ENCODE results near the gene TPM1.

The TPM1 gene

DNA sequence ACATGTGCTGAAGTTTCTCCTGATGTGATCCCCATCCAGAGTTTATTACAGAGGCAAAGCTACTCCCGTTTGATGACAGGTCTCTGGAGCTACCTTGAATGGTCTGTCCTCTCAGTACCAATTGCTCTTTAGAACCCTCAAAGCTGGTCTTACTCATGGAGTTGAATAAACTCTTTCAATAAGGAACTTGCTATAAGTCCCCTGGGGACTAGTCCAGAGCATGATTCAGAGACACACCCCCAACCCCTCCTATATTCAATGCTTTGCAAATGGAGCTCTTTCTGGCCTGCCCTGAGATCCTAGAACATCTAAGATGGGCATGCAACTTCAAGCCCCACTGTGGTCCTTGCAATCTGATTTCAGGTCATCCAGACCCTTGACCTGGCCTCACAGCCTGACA is 23.9 kb upstream of the TPM1 start:
- DNase-seq, result no peak

DNA sequence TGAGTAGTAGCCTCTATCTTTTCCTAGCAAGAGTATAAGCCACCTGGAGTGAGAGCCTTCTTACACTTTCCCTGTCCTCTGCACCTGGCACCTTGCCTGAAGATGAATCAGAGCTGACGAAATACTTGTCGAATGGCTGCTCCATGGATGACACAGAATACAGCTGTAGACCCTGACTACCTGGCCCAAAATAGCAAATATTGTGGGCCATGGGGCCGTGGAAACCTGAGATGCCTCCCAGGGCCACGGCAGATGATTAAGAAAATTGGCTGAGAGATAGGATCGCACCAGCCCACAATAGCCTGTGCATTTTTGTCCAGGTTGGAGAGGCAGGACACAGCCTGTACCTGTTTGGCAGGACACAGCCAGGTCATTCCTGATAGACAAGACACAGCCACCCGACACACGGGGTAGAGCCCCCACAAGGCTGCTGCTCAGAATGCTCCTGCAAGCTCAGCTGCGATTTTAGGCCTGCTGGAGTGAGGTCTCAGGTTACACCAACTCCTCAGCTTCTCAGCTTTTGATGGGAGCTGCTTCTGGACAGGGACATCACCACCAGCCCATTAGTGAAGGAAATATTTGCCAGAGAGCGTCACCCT is 22.9 kb upstream of the TPM1 start:
- no peak for DNase-seq

DNA sequence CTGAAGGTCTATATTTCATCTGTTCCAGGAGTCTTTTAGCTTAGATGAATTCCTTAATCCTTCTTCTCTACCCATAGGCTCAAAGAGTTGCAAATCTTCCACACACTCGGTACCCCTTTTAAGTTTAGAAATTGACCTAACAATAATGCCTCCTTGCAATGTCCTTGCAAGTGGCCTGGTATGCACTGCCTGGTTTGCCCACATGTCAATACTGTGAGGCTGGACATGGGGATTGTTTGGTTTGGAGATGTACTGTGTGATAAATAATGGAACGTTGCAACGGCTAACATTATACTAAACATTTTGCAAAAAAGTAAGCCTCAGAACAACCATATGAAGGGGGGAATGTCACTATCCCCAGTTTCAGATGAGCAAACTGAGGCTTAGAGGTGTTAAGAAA is 22.4 kb upstream of the TPM1 start:
- DNase-seq, result no peak

DNA sequence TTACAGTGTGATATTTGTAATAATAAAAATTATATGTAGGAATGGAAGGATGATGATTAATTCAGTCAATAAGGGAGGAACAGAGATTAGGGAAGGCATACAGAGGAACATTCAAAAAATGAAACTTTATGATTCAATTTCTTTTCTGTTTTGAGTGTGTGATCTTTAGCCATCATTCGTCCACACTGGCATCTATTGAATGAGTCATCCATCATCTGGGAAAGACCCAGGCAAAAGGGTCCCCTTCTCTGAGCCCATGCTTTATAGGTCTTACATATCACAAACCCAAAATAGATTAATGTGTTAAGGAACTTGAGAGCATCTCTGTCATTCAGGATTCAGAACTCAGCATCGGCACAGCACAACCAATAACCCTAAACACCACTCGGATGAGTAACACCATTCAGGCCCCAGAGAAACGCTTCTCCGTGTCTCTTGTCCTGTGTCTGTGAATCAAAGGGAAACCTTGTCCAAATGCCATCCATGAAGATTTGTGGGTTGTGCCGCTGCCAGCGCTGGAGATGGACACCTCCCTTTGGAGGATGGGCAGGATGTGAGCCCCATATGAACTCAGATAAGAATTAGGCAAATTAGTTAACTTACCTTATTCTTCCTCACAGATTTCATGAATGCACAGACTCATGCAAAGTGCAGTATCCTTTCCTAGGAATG is 21.7 kb upstream of the TPM1 start:
- DNase-seq, result no peak

DNA sequence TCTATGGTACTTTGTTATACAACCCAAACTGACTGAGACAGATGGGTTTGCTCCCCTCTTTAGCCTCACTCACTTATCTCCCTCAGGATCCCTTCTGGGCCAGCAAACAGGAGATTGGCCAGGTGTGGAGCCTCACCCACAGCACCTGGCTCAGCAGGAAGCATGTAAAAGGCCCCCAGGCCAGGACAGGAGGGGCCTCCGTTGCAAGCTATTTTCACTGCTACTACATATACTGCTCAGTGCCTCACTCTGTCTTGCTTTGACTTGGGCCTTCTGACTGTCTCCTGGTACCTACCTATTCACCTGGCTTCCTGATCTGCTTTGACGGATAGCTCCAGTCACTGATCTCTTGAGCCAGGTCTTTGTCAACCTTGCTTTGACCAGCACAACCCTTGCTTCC is 20.4 kb upstream of the TPM1 start:
- DNase-seq, result no peak

DNA sequence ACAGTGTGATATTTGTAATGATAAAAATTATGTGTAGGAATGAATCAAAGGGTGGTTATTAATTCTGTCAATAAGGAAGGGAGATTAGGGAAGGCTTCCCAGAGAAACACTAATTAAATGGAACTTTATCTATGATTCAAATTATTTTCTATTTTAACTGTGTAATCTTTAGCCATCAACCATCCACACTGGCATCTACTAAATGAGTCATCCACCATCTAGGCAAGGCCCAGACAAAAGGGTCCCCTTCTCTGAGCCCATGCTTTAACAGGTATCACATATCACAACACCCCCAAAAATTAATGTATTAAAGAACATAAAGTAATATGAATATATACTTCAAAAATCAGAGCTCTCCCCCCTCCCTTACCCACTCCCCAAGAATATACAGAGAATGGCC is 19.9 kb upstream of the TPM1 start:
- DNase-seq, result no peak

DNA sequence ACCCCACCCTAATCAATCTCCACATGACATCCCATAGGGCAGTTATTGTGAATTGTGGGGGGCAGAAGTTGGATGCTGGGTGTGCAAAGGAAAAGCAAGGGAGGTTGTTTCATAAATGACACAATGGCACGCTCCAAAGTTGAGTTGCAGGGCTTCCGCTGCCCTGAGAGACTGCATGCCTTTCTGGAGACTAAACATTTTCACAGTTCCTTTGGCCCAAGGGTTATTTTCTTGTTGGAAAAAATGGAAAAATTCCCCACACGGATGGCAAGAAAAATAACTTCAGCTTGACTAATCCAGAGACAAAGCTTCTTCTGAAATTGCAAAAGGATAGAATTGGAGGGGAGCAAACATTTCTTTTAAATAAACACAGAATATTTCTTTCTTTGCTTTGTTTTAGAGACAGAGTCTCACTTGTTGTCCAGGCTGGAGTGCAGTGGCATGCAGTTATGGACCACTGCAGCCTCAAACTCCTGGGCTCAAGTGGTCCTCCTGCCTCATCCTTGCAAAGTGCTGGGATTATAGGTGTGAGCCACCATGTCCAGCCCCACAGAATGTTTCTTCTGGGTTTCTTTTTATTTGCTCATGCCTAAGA is 19.1 kb upstream of the TPM1 start:
- DNase-seq, result no peak

DNA sequence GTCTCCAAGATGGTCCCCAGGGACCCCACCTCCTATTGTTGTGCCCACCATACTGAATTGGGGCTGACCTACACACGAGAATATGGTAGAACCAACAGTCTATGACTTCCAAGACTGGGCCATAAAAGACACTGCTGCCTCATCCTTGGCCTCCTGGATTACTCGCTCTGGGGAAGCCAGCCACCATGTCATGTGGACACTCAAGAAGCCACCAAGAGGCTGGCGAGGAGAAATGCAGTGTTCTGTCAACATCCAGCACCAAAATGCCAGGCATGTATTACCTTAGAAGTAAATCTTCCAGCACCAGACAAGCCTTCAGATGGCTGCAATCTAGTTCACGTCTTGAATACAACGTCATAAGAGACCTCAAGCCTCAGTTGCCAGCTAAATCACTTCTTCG is 17.1 kb upstream of the TPM1 start:
- peak; percentile 21 for DNase-seq

DNA sequence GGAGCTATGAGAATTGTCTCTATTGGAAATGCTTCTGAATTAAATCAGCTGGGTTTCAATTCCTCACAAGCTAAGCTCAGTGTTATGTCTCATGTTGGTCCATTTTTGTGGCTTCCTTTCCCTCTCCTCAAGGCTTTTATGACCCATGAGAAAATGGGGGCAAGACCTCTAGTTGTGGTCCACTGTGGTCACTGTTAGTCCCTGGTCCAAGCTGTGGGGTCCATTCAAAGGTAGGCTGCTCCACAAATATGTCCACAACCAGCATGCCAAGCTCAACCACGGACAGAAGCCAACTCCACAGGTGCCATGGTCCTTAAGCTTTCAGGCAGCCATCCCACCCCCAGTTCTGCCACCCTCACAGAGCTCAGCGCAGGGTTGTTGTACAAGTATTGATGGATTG is 14.9 kb upstream of the TPM1 start:
- DNase-seq, result no peak

DNA sequence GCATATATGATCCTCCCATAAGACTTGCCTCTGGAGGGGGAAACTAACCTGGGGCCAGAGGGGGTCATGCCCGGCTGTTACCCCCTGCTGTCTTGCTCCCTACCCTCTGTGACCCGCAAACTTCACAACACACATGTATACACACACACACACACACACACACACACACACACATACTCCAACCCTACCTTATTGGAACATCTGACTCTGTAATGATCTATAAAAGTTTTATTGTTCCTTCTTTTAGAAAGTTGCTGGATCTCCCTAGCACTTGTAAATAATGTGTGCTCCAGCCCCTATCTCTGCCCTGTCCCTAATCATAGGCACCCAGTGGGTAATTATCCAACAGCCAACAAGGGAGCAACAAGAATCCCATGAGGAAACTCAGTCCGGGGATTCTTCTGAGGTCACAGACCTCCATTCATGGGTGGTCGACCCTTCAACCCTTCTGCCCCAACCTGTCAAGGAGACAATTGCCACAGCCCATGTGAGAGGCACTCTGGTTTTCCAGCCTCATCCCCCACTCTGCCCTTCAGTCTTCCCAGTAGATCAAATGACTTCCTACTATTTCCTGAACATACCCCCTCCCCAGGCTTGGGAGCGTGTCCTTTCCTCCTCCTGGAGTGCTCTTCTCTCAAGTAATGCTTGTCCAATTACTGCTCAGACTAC is 14.0 kb upstream of the TPM1 start:
- DNase-seq, result no peak

DNA sequence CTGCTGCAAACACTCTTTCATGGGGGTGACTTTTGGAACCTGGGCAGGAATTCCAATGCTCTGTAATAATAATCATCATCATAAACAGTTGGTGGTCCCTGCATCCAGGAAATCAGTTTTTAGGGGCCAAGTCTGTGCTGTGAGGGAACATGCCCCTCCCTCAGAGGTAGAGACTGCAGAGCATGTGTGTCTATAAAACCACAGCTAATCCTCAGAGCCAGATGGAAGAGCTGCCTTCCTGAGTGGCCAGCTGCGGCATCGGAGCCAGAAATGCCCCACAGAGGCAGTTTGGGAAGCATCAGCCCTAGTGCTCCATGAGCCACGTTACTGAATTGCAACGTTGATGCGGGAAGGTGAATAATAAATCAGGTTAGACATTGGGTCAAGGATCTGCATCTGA is 12.9 kb upstream of the TPM1 start:
- no peak for DNase-seq

DNA sequence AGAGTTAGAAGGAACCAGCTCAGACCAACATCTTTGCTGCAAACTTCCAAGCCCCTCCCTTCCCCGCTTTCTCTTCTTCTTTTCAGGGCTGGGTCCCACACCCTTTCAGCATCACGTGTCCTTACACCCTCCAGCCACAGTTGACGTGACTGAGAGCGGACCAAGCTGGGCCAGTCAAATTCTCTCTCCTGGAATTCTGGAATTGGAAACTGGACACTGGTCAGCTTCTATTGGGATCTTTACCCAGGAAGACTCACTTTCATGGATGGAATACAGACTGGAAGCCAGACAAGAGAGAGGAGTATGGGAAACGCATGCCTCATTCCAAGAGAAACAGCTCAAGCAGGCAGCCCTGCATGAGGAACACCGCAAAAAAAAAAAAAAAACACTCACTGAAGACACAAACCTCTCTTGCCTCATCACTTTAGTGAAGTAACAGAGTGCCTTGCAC is 12.4 kb upstream of the TPM1 start:
- no peak for DNase-seq

DNA sequence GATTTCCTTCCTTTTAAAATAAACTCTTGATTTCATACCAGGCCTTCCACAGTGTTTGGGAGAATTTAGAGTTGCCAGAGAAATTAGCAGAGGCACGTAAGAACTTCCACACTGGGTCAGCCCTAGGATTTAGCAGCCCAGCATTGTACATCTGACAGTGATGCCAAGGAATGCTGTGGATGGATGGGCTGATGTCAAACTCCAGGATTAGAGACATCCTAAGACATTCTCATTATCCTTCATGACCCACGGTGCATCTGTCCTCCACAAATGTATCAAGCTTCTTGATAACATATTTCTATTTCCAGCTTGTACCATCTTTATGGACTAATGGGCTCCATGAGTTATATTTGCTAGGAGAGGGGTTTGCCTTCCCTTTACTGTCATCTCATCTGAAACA is 8.0 kb upstream of the TPM1 start:
- no peak for DNase-seq

DNA sequence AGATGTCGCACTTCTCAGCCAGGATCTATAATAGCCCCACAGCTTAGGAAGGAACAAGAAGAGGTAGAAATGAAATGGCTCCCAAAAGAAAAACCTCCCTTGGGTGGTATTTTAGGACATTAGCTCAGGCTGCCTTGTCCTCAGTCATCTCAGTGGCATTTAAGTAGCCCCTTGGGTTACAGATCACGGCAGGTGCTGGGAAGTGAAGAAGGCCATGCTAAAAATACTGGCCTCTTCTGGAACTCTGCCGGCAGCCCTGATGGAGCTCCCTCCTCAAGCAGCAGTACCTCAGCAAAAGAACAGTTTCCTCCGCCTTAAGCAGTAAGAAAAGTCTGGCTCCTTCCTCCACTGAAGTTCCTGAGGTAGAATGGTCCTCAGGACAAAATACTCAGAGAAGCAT is 7.3 kb upstream of the TPM1 start:
- no peak for DNase-seq

DNA sequence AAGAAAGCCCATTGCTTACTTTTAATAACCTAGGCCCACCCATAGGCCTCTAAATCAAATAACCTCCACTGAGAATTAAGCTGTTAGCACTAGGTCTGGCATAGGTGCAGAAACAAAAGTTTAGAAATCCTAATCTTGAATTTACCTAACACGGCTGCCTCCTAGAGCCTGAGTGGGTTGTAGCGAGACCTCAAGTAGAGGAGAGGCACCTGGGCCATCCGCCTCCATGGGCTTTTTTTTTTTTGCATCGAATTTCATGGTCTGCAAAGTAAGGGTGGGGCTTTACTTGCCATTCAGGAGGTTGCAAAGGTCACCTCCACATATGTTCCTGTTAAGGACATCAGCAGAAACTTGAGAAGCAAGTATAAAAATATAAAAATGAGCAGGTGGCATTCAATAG is 6.6 kb upstream of the TPM1 start:
- DNase-seq, result no peak

DNA sequence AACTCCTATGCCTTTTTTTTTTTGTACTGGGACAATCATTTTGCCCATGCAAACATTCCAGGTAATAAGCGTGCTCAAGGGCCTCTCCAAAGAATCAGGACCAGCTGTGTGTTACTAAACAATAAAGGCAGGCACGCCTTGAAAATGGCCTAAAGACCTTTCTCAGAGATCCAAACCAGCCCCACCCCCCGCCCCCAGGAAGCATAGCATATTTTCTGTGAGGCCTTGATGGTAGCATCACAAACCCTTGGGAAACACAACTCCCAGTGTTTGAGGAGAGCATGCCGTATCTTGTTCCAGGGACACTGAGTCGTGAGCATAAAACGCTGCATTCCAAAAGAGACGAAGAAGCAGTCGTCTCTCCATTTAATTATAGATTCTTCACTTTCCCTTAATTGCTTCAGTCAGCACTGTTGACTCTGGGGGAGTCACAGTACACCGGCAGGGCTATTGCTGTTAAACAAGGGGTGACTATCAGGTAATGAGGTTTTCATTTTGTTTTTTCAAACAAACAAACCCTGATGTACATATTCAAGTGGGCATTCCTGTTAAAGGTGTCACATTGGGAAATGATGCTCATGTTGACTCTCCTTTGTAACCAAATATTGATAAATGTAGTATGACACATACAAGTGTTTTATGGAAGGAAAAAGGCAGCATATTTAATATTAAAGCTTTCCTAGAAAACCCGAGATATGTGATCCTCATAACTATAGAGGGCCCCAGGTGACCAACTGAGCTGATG is 4.4 kb upstream of the TPM1 start:
- DNase-seq, result no peak

DNA sequence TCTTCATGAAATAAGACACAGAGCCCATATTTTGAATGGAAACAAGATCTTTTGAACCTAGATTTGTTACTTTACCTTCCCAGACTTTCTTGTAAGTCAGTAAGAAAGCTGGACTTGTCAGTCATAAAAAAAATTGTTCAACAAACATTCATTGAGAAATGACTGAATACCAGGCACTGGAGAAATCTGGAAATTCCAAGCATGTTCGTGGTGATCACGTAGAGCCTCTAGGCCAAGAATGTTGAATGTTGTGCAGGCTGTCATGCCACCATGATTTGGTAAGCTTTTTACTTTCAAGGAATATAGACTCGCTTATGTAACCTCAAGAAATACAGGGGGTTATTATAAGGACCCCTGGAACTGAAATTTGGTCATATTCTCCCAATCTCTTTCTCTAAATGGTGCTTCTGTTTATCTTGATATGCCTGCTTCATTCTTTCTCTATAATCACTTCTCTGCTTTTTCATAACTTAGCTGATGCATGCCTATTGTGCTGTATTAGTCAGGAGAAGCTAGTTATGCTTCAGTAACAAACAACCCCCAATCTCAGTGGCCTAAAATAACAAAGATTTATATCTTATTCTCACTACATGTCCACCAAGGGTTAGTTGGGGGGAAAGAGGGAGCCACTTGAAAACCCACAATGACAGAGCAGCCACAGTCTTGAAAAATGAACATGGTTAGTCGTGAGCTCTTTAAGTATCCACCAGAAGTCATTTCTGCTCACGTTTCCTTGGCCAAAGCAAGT is 3.4 kb upstream of the TPM1 start:
- no peak for DNase-seq

DNA sequence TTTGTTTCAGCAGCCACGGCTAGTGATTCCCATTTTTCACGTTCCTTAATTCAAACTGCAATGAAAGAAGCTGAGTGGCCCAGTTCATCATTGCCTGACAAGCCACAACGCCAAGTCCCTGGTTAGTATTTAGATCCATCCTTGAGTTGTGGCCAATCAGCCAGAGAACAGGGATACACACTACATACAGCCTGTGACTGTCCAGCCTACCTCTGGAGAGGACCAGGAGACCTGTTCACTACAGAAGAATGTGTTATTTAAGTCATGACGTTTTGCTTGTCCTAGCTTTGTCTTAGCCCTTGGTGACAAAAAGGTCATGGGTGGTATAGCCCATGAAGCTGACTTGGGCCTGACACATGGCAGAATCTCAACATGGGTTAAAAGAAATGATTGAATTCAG is 2.7 kb upstream of the TPM1 start:
- no peak for DNase-seq

DNA sequence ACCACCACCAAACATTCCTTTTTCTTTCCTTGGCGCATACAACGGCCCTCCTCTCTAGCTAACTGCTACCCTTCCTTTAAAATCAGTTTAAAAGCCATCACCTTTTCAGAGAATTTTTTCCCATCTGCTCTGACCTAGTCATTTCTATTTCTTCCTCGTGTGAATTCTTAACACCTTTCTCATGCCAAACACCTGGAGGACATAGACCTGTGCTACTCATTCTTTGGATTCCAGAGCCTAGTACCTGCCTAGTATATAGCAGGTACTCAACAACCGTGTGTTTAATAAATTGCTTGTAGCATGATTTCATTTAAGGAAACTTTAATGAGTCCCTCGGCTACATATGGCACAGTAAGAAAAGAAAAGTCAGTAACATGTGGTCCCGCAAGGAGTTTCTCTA is 2.0 kb upstream of the TPM1 start:
- DNase-seq, result no peak

DNA sequence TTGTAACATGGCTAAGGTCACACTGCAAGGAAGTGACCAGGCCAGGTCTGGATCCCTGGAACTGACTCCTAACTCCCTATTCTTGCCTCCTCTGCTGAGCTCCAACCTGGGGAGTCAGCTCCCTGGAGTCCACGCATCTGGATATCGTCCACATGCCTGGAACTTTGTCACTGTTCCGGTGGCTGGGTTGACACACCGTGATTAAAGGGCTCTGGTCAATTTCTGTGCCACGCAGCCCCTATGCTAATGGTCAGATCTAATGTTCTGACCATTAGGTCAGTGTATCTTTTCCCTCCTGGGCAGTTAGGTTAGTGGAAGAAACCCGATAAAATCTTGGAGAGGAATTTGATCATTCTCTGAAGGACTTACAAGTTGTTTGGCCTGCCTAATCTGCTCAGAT is 1.6 kb upstream of the TPM1 start:
- DNase-seq, result no peak

DNA sequence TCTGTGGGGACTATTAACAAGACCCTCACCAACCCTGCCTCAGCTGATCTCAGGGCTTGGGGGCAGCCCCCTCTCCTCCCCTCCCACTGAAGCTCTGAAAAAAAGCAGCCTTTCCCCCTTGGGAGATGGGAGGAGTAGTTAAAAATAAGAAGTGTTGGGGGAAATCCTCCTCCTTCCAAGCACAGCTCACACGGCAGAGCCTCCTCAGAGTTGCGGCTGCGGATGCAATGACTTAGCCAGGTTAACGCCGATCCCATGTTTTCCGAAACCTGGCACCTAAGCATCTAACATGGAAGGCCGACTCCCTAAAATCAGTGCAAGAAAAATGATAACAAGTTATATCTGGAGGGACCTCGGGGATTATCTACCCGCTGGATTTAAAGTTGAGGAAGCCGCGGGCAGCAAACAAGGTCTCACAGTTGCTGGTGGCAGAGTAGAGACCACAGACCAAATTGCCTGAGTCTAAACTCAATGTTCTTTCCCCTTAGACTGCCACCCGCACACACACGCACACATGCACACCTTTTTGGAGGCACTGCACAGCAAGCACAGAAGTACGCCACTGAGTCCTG is 1.1 kb upstream of the TPM1 start:
- no peak for DNase-seq

DNA sequence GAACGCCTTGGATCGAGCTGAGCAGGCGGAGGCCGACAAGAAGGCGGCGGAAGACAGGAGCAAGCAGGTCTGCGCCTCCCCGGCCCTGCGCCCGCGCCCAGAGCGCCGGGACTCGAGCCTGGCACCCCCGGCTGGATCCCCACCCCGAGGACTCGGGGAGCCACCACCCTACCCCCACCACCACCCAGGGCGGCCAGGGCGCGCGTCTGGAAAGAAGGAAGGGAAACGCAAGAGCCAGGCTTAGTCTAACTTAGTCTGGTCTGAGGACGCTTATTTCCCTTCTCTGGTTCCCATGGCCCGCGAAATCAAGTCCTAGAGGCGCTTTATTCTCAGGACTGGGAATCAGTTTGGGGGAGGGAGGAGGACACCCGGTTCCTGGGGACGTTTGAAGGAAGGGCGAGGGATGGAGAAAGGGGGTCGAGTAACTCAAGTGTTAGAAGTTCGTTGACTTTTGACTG is 359 bp downstream of the TPM1 start:
- DNase-seq, result no peak
